Embryonic facial prominence (tissue), 1 donor: Measurements from ENCODE around the gene KIAA1755.

ENCODE experiments used
- DNase-seq: peaks from one replicate; pipeline ENCODE4 v3.0.0-alpha.2; 2016; ENCODE audit errors: extremely low spot score

KIAA1755 gene

GRCh38 chr20:38184101-38184500 lies 76.4 kb downstream of the KIAA1755 start:
- peak; percentile 41 for DNase-seq

GRCh38 chr20:38181971-38182370 lies 78.6 kb downstream of the KIAA1755 start:
- DNase-seq: no peak

GRCh38 chr20:38181207-38181801 lies 79.2 kb downstream of the KIAA1755 start:
- DNase-seq: no peak

- DNase-seq: no peak
Observed at GRCh38 chr20:38180781-38181180, 79.8 kb downstream of the KIAA1755 start.

- no peak for DNase-seq
Observed at GRCh38 chr20:38179846-38180245, 80.7 kb downstream of the KIAA1755 start.

- no peak for DNase-seq
Observed at GRCh38 chr20:38178581-38178980, 82.0 kb downstream of the KIAA1755 start.

- no peak for DNase-seq
Observed at GRCh38 chr20:38178065-38178491, 82.5 kb downstream of the KIAA1755 start.

GRCh38 chr20:38177201-38177600 lies 83.3 kb downstream of the KIAA1755 start:
- no peak for DNase-seq

GRCh38 chr20:38175304-38176180 lies 85.0 kb downstream of the KIAA1755 start:
- no peak for DNase-seq

- DNase-seq: no peak
Observed at GRCh38 chr20:38173237-38174156, 87.0 kb downstream of the KIAA1755 start.

GRCh38 chr20:38172408-38172807 lies 88.1 kb downstream of the KIAA1755 start:
- DNase-seq: no peak

GRCh38 chr20:38171675-38172043 lies 88.9 kb downstream of the KIAA1755 start:
- DNase-seq: no peak

GRCh38 chr20:38170826-38171674 lies 89.5 kb downstream of the KIAA1755 start:
- DNase-seq: peak; percentile 58

- DNase-seq: no peak
Observed at GRCh38 chr20:38170219-38170825, 90.2 kb downstream of the KIAA1755 start.

- no peak for DNase-seq
Observed at GRCh38 chr20:38169636-38170193, 90.8 kb downstream of the KIAA1755 start.

- no peak for DNase-seq
Observed at GRCh38 chr20:38168791-38169589, 91.5 kb downstream of the KIAA1755 start.

- no peak for DNase-seq
Observed at GRCh38 chr20:38167851-38168760, 92.4 kb downstream of the KIAA1755 start.

- no peak for DNase-seq
Observed at GRCh38 chr20:38167328-38167850, 93.1 kb downstream of the KIAA1755 start.
